Spinal cord (tissue), 10 donors: Measurements from ENCODE around the gene FMO4. TPM values are rescaled to one million over a fixed set of nuclear protein-coding genes. Genes with fewer than 3 reads are reported as not detected.
"Not testable (repeated sequence)": the region's sequence is repeated elsewhere in the genome, so short reads cannot be mapped to it uniquely, and the experiment has no call there.

ENCODE experiments used
- DNase-seq, 6 donors: peaks; one replicate each; pipeline versions ENCODE4 v3.0.0 to v3.0.0-alpha.2; 2013 to 2015; ENCODE audit warnings: low spot score in 6 of 6, low read depth in 4 of 6
- H3K27ac ChIP-seq: one replicate; pipeline ENCODE4 v1.5.1; 2013; ENCODE audit warnings: low read depth, low read length, control low read depth
- H3K27me3 ChIP-seq: one replicate; pipeline ENCODE4 v1.6.1; 2013; ENCODE audit warnings: low read length; ENCODE audit not compliant: control insufficient read depth, insufficient read depth
- H3K36me3 ChIP-seq: one replicate; pipeline ENCODE4 v1.6.1; 2013; ENCODE audit warnings: low read length; ENCODE audit not compliant: control insufficient read depth, insufficient read depth
- H3K4me1 ChIP-seq: one replicate; pipeline ENCODE4 v1.6.1; 2013; ENCODE audit warnings: low read length; ENCODE audit not compliant: control insufficient read depth, insufficient read depth
- H3K4me3 ChIP-seq: one replicate; pipeline ENCODE4 v1.5.1; 2013; ENCODE audit warnings: low read depth, low read length, control low read depth
- H3K9me3 ChIP-seq: one replicate; pipeline ENCODE4 v1.6.1; 2013; ENCODE audit warnings: low read length; ENCODE audit not compliant: control insufficient read depth, insufficient read depth
- WGBS: methylation state at CpG from one replicate; pipeline ENCODE4 v1.1.5; 2013; ENCODE audit warnings: missing lambda C conversion rate; ENCODE audit not compliant: insufficient coverage; 5-methylcytosine and 5-hydroxymethylcytosine counted together
- polyA plus RNA-seq, 2 donors: library from polyadenylated mRNA; unstranded; fragments of 120-200 nt; gene quantifications; one replicate each; pipeline ENCODE4 v1.2.1, GENCODE V29; 2013; ENCODE audit not compliant: insufficient read length in 2 of 2
- total RNA-seq, 2 donors: library from RNA; depleted of rRNA in 1 of 2; stranded (reverse); fragments of 120-200 nt in 1 of 2; fragments of >200 nt in 1 of 2; gene quantifications; one replicate each; pipeline versions ENCODE4 v1.2.3 to v1.2.4, GENCODE V29; 2013 to 2014
- donor health status: healthy.

The FMO4 gene
- total and polyA plus RNA-seq, 4 donors, result 1.4 to 5.8 (median 4.7) TPM

- Histone ChIP-seq H3K4me1 (no peaks in the 10 kb centered on the region), H3K27me3 (no peaks in the 10 kb centered on the region), H3K27ac (no peak overlapping the region), H3K9me3 (no peaks in the 10 kb centered on the region), H3K4me3 (no peak overlapping the region), H3K36me3 (no peaks in the 10 kb centered on the region)
- no peak for DNase-seq
- no CpG with 5 or more reads among the region's 1 CpG for WGBS
Observed at GRCh38 chr1:171367436-171367835, 53.5 kb downstream of the FMO4 start.

DNA sequence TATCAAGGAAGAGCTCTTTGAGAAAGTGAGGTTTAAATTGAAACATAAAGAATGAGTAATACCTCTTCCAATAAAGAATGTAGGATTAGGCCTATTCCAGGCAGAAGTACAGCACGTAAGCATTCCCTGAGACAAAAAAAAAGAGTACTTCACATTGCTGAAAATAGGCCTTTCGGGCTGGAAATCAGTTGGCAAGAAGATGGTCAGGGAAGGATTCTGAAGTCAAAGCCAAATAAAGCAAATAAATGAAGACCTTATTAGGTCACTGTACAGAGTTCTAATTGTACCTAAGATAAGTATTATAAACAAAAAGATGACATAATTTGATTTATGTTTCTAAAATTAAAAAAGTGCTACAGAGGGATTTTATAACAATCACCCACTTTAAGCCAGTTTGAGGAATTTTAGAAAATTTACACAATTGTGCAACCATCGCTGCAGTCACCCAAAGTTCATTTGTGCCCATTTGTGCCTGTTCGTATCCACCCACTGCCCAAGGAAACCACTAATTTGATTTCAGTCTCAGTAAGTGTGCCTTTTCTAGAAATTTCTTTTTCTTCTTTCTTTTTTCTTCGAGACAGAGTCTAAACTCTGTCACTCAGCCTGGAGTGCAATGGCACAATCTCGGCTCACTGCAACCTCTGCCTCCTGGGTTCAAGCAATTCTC, 58.6 kb downstream of the FMO4 start:
- 83% methylated on average over 4 of the region's 6 CpGs for WGBS
- H3K9me3 ChIP-seq, result no peaks in the 10 kb centered on the region
- H3K27me3 ChIP-seq, result no peaks in the 10 kb centered on the region
- H3K4me1 ChIP-seq, result no peaks in the 10 kb centered on the region
- H3K36me3 ChIP-seq, result no peaks in the 10 kb centered on the region
- DNase-seq, result no peak
- H3K27ac ChIP-seq, result no peak overlapping the region
- no peak overlapping the region for H3K4me3 ChIP-seq

DNA sequence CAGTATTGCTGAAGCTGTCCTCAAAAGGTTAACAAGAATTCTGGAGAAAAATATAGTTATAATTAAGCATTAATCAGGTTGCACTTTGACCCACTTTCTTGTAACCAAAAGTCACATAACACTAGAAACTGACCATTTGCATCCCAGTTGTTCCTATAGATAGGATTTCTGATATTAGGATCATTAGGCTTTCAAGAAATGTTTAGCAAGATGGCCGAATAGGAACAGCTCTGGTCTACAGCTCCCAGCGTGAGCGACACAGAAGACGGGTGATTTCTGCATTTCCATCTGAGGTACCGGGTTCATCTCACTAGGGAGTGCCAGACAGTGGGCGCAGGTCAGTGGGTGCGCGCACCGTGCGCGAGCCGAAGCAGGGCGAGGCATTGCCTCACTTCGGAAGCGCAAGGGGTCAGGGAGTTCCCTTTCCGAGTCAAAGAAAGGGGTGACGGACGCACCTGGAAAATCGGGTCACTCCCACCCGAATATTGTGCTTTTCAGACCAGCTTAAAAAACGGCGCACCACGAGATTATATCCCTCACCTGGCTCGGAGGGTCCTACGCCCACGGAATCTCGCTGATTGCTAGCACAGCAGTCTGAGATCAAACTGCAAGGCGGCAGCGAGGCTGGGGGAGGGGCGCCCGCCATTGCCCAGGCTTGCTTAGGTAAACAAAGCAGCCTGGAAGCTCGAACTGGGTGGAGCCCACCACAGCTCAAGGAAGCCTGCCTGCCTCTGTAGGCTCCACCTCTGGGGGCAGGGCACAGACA, 59.6 kb downstream of the FMO4 start:
- H3K4me1 ChIP-seq, H3K36me3 ChIP-seq, H3K27me3 ChIP-seq, H3K9me3 ChIP-seq, H3K27ac ChIP-seq, DNase-seq, H3K4me3 ChIP-seq: not testable (repeated sequence)
- no CpG with 5 or more reads among the region's 32 CpGs for WGBS

- Histone ChIP-seq H3K4me1 (no peaks in the 10 kb centered on the region), H3K27me3 (no peaks in the 10 kb centered on the region), H3K9me3 (no peaks in the 10 kb centered on the region), H3K27ac (no peak overlapping the region), H3K4me3 (no peak overlapping the region), H3K36me3 (no peaks in the 10 kb centered on the region)
- no peak for DNase-seq
- no CpG with 5 or more reads among the region's 1 CpG for WGBS
Observed at GRCh38 chr1:171379846-171380245, 65.9 kb downstream of the FMO4 start.

DNA sequence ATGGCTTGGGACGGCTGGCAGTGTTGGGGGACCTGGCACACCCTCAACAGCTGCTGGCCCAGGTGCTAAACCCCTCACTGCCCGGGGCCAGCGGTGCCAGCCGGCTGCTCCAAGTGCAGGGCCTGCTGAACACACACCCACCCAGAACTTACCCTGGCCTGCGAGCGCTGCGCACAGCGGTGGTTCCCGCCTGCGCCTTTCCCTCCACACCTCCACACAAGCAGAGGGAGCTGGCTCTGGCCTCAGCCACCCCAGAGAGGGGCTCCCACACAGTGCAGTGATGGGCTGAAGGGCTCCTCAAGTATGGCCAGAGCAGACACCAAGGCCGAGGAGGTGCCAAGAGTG, 67.9 kb downstream of the FMO4 start:
- Histone ChIP-seq H3K9me3 (no peaks in the 10 kb centered on the region), H3K27ac (no peak overlapping the region), H3K4me1 (no peaks in the 10 kb centered on the region), H3K36me3 (no peaks in the 10 kb centered on the region), H3K4me3 (no peak overlapping the region), H3K27me3 (no peaks in the 10 kb centered on the region)
- WGBS, result 94% methylated on average over 6 of the region's 11 CpGs
- DNase-seq, result no peak

- no CpG with 5 or more reads among the region's 2 CpGs for WGBS
- no peak overlapping the region for H3K27ac ChIP-seq
- H3K4me3 ChIP-seq, result no peak overlapping the region
- no peaks in the 10 kb centered on the region for H3K27me3 ChIP-seq
- H3K4me1 ChIP-seq, result no peaks in the 10 kb centered on the region
- no peaks in the 10 kb centered on the region for H3K36me3 ChIP-seq
- H3K9me3 ChIP-seq, result no peaks in the 10 kb centered on the region
- DNase-seq, result no peak
Observed at GRCh38 chr1:171384496-171384895, 70.5 kb downstream of the FMO4 start.

- Histone ChIP-seq H3K36me3 (no peaks in the 10 kb centered on the region), H3K4me1 (no peaks in the 10 kb centered on the region), H3K4me3 (no peak overlapping the region), H3K27me3 (no peaks in the 10 kb centered on the region), H3K27ac (no peak overlapping the region), H3K9me3 (no peaks in the 10 kb centered on the region)
- DNase-seq, result no peak
- 92% methylated on average over 1 of the region's 3 CpGs for WGBS
Observed at GRCh38 chr1:171389171-171389570, 75.2 kb downstream of the FMO4 start.

- not testable (repeated sequence) for H3K4me1 ChIP-seq
- 100% methylated on average over 1 of the region's 1 CpG for WGBS
Observed at GRCh38 chr1:171390740-171391139, 76.8 kb downstream of the FMO4 start.

More at GRCh38 chr1:171390740-171391139, 76.8 kb downstream of the FMO4 start:
- H3K36me3 ChIP-seq, H3K27ac ChIP-seq, DNase-seq, H3K4me3 ChIP-seq, H3K9me3 ChIP-seq, H3K27me3 ChIP-seq: not testable (repeated sequence)
